Measurements from ENCODE around the gene RNF32. TPM values are rescaled to one million over a fixed set of nuclear protein-coding genes. Genes with fewer than 3 reads are reported as not detected.

The RNF32 gene
- total and polyA plus RNA-seq, 2 of the 13 experiments (the other 11 are each of a cell fraction or from before 2014, with no cell fraction given), result not detected

- TF ChIP-seq CREB1 (IDR thresholded peaks at IDR 0.05) (no peak), CREB1 (CRISPR knock-in tag; IDR thresholded peaks at IDR 0.05) (no peak)
Observed at GRCh38 chr7:156594283-156595080, 46.1 kb upstream of the RNF32 start (continued).

- no TSS peak for BruUV-seq (replicated peaks)
- no peak for ATAC-seq
Observed at GRCh38 chr7:156600496-156600895, 40.1 kb upstream of the RNF32 start.

More at GRCh38 chr7:156600496-156600895, 40.1 kb upstream of the RNF32 start:
- Histone ChIP-seq H3K4me1 (ENCODE audit: insufficient read depth, low read length) (peaks cover 15% of the 10 kb centered on the region), H3K9me3 (ENCODE audit: low read length) (no peaks in the 10 kb centered on the region; the same call in 1 of the 2 replicates), H3K27ac (ENCODE audit: extremely low read length, insufficient read depth, low read length) (no peak overlapping the region), H2AFZ (ENCODE audit: low read length) (no peak overlapping the region), H3K4me2 (ENCODE audit: low read depth, low read length) (no peak overlapping the region), H4K20me1 (ENCODE audit: insufficient read depth, low read length) (no peaks in the 10 kb centered on the region), H3K9ac (ENCODE audit: insufficient read depth, low read depth, low read length) (no peak overlapping the region), H3K27me3 (ENCODE audit: control insufficient read depth in 1 of 2, insufficient read depth in 2 of 2, low read length in 2 of 2) (no peaks in the 10 kb centered on the region), H3K36me3 (replicated peaks in 1 of 2; ENCODE audit: control insufficient read depth in 1 of 2, insufficient read depth in 2 of 2, low read length in 2 of 2) (no peaks in the 10 kb centered on the region), H3K79me2 (ENCODE audit: insufficient read depth, low read length) (no peaks in the 10 kb centered on the region), H3K4me3 (replicated peaks in 1 of 3; ENCODE audit: insufficient read depth in 1 of 3, low read depth in 2 of 3, low read length in 3 of 3) (no peak overlapping the region)
- WGBS (ENCODE audit: low lambda C conversion rate), result 97% methylated on average over 8 of the region's 8 CpGs
- in situ Hi-C loops (cut with HindIII; ENCODE audit: extremely low pct_ligation_motif_present, low pct_unique_long_range_greater_than_20kb), result no loop called here
- DNase-seq (ENCODE audit: low spot score) (no peak), FAIRE-seq (no peak)
- no peak for TF ChIP-seq AKAP8 (CRISPR knock-in tag; IDR thresholded peaks at IDR 0.05)
- TF ChIP-seq ZBTB34 (CRISPR knock-in tag; IDR thresholded peaks at IDR 0.05), result no peak
- no peak for TF ChIP-seq HOXA9 (CRISPR knock-in tag; IDR thresholded peaks at IDR 0.05; ENCODE audit: borderline replicate concordance)
- no peak for TF ChIP-seq ZNF790 (CRISPR knock-in tag; IDR thresholded peaks at IDR 0.05; ENCODE audit: borderline replicate concordance)
- no peak for TF ChIP-seq MEIS2 (CRISPR knock-in tag; IDR thresholded peaks at IDR 0.05)
- no peak for TF ChIP-seq ZNF687 (CRISPR knock-in tag; IDR thresholded peaks at IDR 0.05)
- intact Hi-C loops (cut with micrococcal nuclease; ENCODE audit: unreplicated experiment), result no loop called here
- POLR2A ChIA-PET, result no interaction called here
- CTCF ChIA-PET (ENCODE audit: low intra/inter-chr PET ratio, low total read pairs), result no interaction called here

Data from HepG2 (cell line).